ENCODE data around the gene ABCA2.

ABCA2 gene

GRCh38 chr9:136965771-136966484 lies 62.1 kb downstream of the ABCA2 start:
- H3K4me3 ChIP-seq (ENCODE audit: low read depth in 1 of 2, low read length in 2 of 2), result no peak overlapping the region
- no peaks in the 10 kb centered on the region for H3K9me3 ChIP-seq (ENCODE audit: low read length)
- H3K27me3 ChIP-seq (ENCODE audit: control insufficient read depth in 1 of 2, insufficient read depth in 2 of 2, low read length in 2 of 2), result peaks cover 0 to 11% of the 10 kb centered on the region in 2 donors
- H3K4me1 ChIP-seq (ENCODE audit: insufficient read depth, low read length), result no peaks in the 10 kb centered on the region
- no peaks in the 10 kb centered on the region for H3K36me3 ChIP-seq (ENCODE audit: insufficient read depth, low read length)
- H3K9ac ChIP-seq (ENCODE audit: low read length), result no peak overlapping the region
- no peak overlapping the region for H3K27ac ChIP-seq (ENCODE audit: low read depth, low read length)

GRCh38 chr9:136964833-136965422 lies 63.1 kb downstream of the ABCA2 start:
- Histone ChIP-seq H3K27ac (ENCODE audit: low read depth, low read length) (no peak overlapping the region), H3K27me3 (ENCODE audit: control insufficient read depth in 1 of 2, insufficient read depth in 2 of 2, low read length in 2 of 2) (peaks cover 0 to 7% of the 10 kb centered on the region in 2 donors), H3K4me3 (ENCODE audit: low read depth in 1 of 2, low read length in 2 of 2) (no peak overlapping the region), H3K4me1 (ENCODE audit: insufficient read depth, low read length) (no peaks in the 10 kb centered on the region), H3K9ac (ENCODE audit: low read length) (no peak overlapping the region), H3K36me3 (ENCODE audit: insufficient read depth, low read length) (no peaks in the 10 kb centered on the region), H3K9me3 (ENCODE audit: low read length) (no peaks in the 10 kb centered on the region)

GRCh38 chr9:136964171-136964689 lies 63.8 kb downstream of the ABCA2 start:
- Histone ChIP-seq H3K9ac (ENCODE audit: low read length) (no peak overlapping the region), H3K4me3 (ENCODE audit: low read depth in 1 of 2, low read length in 2 of 2) (no peak overlapping the region), H3K27me3 (ENCODE audit: control insufficient read depth in 1 of 2, insufficient read depth in 2 of 2, low read length in 2 of 2) (peaks cover 0 to 3% of the 10 kb centered on the region in 2 donors), H3K9me3 (ENCODE audit: low read length) (no peaks in the 10 kb centered on the region), H3K4me1 (ENCODE audit: insufficient read depth, low read length) (no peaks in the 10 kb centered on the region), H3K36me3 (ENCODE audit: insufficient read depth, low read length) (no peaks in the 10 kb centered on the region), H3K27ac (ENCODE audit: low read depth, low read length) (no peak overlapping the region)

GRCh38 chr9:136963751-136964150 lies 64.3 kb downstream of the ABCA2 start:
- H3K9me3 ChIP-seq (ENCODE audit: low read length), result no peaks in the 10 kb centered on the region
- no peak overlapping the region for H3K9ac ChIP-seq (ENCODE audit: low read length)
- no peaks in the 10 kb centered on the region for H3K36me3 ChIP-seq (ENCODE audit: insufficient read depth, low read length)
- no peak overlapping the region for H3K4me3 ChIP-seq (ENCODE audit: low read depth in 1 of 2, low read length in 2 of 2)
- H3K4me1 ChIP-seq (ENCODE audit: insufficient read depth, low read length), result no peaks in the 10 kb centered on the region
- H3K27me3 ChIP-seq (ENCODE audit: control insufficient read depth in 1 of 2, insufficient read depth in 2 of 2, low read length in 2 of 2), result no peaks in the 10 kb centered on the region
- no peak overlapping the region for H3K27ac ChIP-seq (ENCODE audit: low read depth, low read length)

- no peak overlapping the region for H3K9ac ChIP-seq (ENCODE audit: low read length)
- no peaks in the 10 kb centered on the region for H3K4me1 ChIP-seq (ENCODE audit: insufficient read depth, low read length)
- no peak overlapping the region for H3K4me3 ChIP-seq (ENCODE audit: low read depth in 1 of 2, low read length in 2 of 2)
- H3K9me3 ChIP-seq (ENCODE audit: low read length), result no peaks in the 10 kb centered on the region
- no peak overlapping the region for H3K27ac ChIP-seq (ENCODE audit: low read depth, low read length)
- no peaks in the 10 kb centered on the region for H3K36me3 ChIP-seq (ENCODE audit: insufficient read depth, low read length)
- H3K27me3 ChIP-seq (ENCODE audit: control insufficient read depth in 1 of 2, insufficient read depth in 2 of 2, low read length in 2 of 2), result no peaks in the 10 kb centered on the region
These were observed 64.7 kb downstream of the ABCA2 start for GRCh38 chr9:136963341-136963740.

GRCh38 chr9:136962701-136963248 lies 65.3 kb downstream of the ABCA2 start:
- H3K36me3 ChIP-seq (ENCODE audit: insufficient read depth, low read length), result no peaks in the 10 kb centered on the region
- H3K27ac ChIP-seq (ENCODE audit: low read depth, low read length), result no peak overlapping the region
- H3K27me3 ChIP-seq (ENCODE audit: control insufficient read depth in 1 of 2, insufficient read depth in 2 of 2, low read length in 2 of 2), result no peaks in the 10 kb centered on the region
- no peaks in the 10 kb centered on the region for H3K9me3 ChIP-seq (ENCODE audit: low read length)
- no peak overlapping the region for H3K9ac ChIP-seq (ENCODE audit: low read length)
- no peaks in the 10 kb centered on the region for H3K4me1 ChIP-seq (ENCODE audit: insufficient read depth, low read length)
- no peak overlapping the region for H3K4me3 ChIP-seq (ENCODE audit: low read depth in 1 of 2, low read length in 2 of 2)

- H3K9ac ChIP-seq (ENCODE audit: low read length), result no peak overlapping the region
- no peak overlapping the region for H3K27ac ChIP-seq (ENCODE audit: low read depth, low read length)
- H3K4me1 ChIP-seq (ENCODE audit: insufficient read depth, low read length), result no peaks in the 10 kb centered on the region
These were observed 65.9 kb downstream of the ABCA2 start for GRCh38 chr9:136962163-136962562.

GRCh38 chr9:136961279-136962065 lies 66.6 kb downstream of the ABCA2 start:
- Histone ChIP-seq H3K4me1 (ENCODE audit: insufficient read depth, low read length) (no peaks in the 10 kb centered on the region), H3K9me3 (ENCODE audit: low read length) (no peaks in the 10 kb centered on the region), H3K36me3 (ENCODE audit: insufficient read depth, low read length) (no peaks in the 10 kb centered on the region), H3K27me3 (ENCODE audit: control insufficient read depth in 1 of 2, insufficient read depth in 2 of 2, low read length in 2 of 2) (no peaks in the 10 kb centered on the region), H3K4me3 (ENCODE audit: low read depth in 1 of 2, low read length in 2 of 2) (no peak overlapping the region), H3K27ac (ENCODE audit: low read depth, low read length) (no peak overlapping the region), H3K9ac (ENCODE audit: low read length) (no peak overlapping the region)

More at GRCh38 chr9:136962163-136962562, 65.9 kb downstream of the ABCA2 start:
- Histone ChIP-seq H3K36me3 (ENCODE audit: insufficient read depth, low read length) (no peaks in the 10 kb centered on the region), H3K27me3 (ENCODE audit: control insufficient read depth in 1 of 2, insufficient read depth in 2 of 2, low read length in 2 of 2) (no peaks in the 10 kb centered on the region), H3K9me3 (ENCODE audit: low read length) (no peaks in the 10 kb centered on the region), H3K4me3 (ENCODE audit: low read depth in 1 of 2, low read length in 2 of 2) (no peak overlapping the region)

GRCh38 chr9:136960938-136961275 lies 67.1 kb downstream of the ABCA2 start:
- no peaks in the 10 kb centered on the region for H3K36me3 ChIP-seq (ENCODE audit: insufficient read depth, low read length)
- no peak overlapping the region for H3K9ac ChIP-seq (ENCODE audit: low read length)
- no peaks in the 10 kb centered on the region for H3K27me3 ChIP-seq (ENCODE audit: control insufficient read depth in 1 of 2, insufficient read depth in 2 of 2, low read length in 2 of 2)
- no peak overlapping the region for H3K27ac ChIP-seq (ENCODE audit: low read depth, low read length)
- no peak overlapping the region for H3K4me3 ChIP-seq (ENCODE audit: low read depth in 1 of 2, low read length in 2 of 2)
- H3K9me3 ChIP-seq (ENCODE audit: low read length), result no peaks in the 10 kb centered on the region
- H3K4me1 ChIP-seq (ENCODE audit: insufficient read depth, low read length), result no peaks in the 10 kb centered on the region

- no peaks in the 10 kb centered on the region for H3K9me3 ChIP-seq (ENCODE audit: low read length)
- H3K9ac ChIP-seq (ENCODE audit: low read length), result no peak overlapping the region
- no peak overlapping the region for H3K27ac ChIP-seq (ENCODE audit: low read depth, low read length)
- H3K27me3 ChIP-seq (ENCODE audit: control insufficient read depth in 1 of 2, insufficient read depth in 2 of 2, low read length in 2 of 2), result no peaks in the 10 kb centered on the region
- no peaks in the 10 kb centered on the region for H3K4me1 ChIP-seq (ENCODE audit: insufficient read depth, low read length)
- H3K4me3 ChIP-seq (ENCODE audit: low read depth in 1 of 2, low read length in 2 of 2), result no peak overlapping the region
- H3K36me3 ChIP-seq (ENCODE audit: insufficient read depth, low read length), result no peaks in the 10 kb centered on the region
These were observed 67.7 kb downstream of the ABCA2 start for GRCh38 chr9:136960212-136960937.

Measured in muscle layer of colon (tissue), 2 donors.